CD4-positive, alpha-beta T cell (primary cell): Measurements from ENCODE around the gene WDR89. TPM values are rescaled to one million over a fixed set of nuclear protein-coding genes. Genes with fewer than 3 reads are reported as not detected.

Experiments used
- ATAC-seq: fragments of 200-7000 bp; cut with Tn5 transposase; one replicate; pipeline ENCODE4 v1.10.0; 2022; ENCODE audit warnings: mild to moderate bottlenecking; ENCODE audit not compliant: poor library complexity
- CTCF ChIA-PET: fragments of 350-600 bp; sonication (Branson Sonifier 250); formaldehyde crosslinking; loops from one replicate; lab custom pipeline; 2021; ENCODE audit warnings: antibody characterized with exemption, inconsistent platforms; lab: Charles Lee
- POLR2A ChIA-PET: fragments of 350-600 bp; sonication (Branson Sonifier 250); formaldehyde crosslinking; loops from one replicate; lab custom pipeline; 2021; ENCODE audit warnings: antibody characterized with exemption, inconsistent platforms; lab: Charles Lee
- DNase-seq, 14 experiments: peaks; one replicate each; pipeline ENCODE4 v3.0.0-alpha.2; 2013 to 2020; ENCODE audit warnings: mixed read lengths in 2 of 14
- H3K27ac ChIP-seq, 2 donors: one replicate each; pipeline versions ENCODE4 v1.5.1 to v1.7.0; 2013; ENCODE audit warnings: low read length in 2 of 2, low read depth in 1 of 2, mild to moderate bottlenecking in 1 of 2
- H3K27me3 ChIP-seq, 2 experiments: 1 replicate in 1 of 2; 2 replicates in 1 of 2; pipeline versions ENCODE4 v1.6.1 to v1.7.0; 2013; ENCODE audit warnings: low read length in 2 of 2, control low read depth in 1 of 2, mild to moderate bottlenecking in 1 of 2, moderate library complexity in 1 of 2; ENCODE audit not compliant: insufficient read depth in 2 of 2, control insufficient read depth in 1 of 2
- H3K36me3 ChIP-seq: one replicate; pipeline ENCODE4 v1.6.1; 2013; ENCODE audit warnings: low read length, control low read depth; ENCODE audit not compliant: insufficient read depth
- H3K4me1 ChIP-seq: one replicate; pipeline ENCODE4 v1.6.1; 2013; ENCODE audit warnings: low read length, control low read depth; ENCODE audit not compliant: insufficient read depth
- H3K4me3 ChIP-seq: one replicate; pipeline ENCODE4 v1.5.1; 2013; ENCODE audit warnings: mild to moderate bottlenecking, low read length, moderate library complexity
- H3K9me3 ChIP-seq, 2 experiments: 1 replicate in 1 of 2; 2 replicates in 1 of 2; pipeline versions ENCODE4 v1.6.1 to v1.7.0; 2013; ENCODE audit warnings: low read length in 2 of 2, mild to moderate bottlenecking in 2 of 2, control low read depth in 1 of 2, moderate library complexity in 1 of 2; ENCODE audit not compliant: control insufficient read depth in 1 of 2, insufficient read depth in 1 of 2
- H3K27ac Mint-ChIP-seq: one replicate; pipeline ENCODE4 v1.8.0; 2020; ENCODE audit warnings: mixed read lengths
- H3K27me3 Mint-ChIP-seq: one replicate; pipeline ENCODE4 v1.8.0; 2021; ENCODE audit warnings: mixed read lengths
- H3K36me3 Mint-ChIP-seq: one replicate; pipeline ENCODE4 v1.8.0; 2021; ENCODE audit warnings: low read depth, mixed read lengths
- H3K4me1 Mint-ChIP-seq: one replicate; pipeline ENCODE4 v1.8.0; 2021; ENCODE audit warnings: low read depth, mixed read lengths
- H3K4me3 Mint-ChIP-seq: one replicate; pipeline ENCODE4 v1.8.0; 2020; ENCODE audit warnings: mild to moderate bottlenecking, mixed read lengths
- H3K9me3 Mint-ChIP-seq: one replicate; pipeline ENCODE4 v1.8.0; 2020; ENCODE audit warnings: mixed read lengths
- CTCF ChIP-seq: fragments of 200-600 bp; IDR thresholded peaks from one replicate; pipeline ENCODE4 v1.8.0; 2022; ENCODE audit warnings: antibody characterized with exemption, mild to moderate bottlenecking
- intact Hi-C, 2 experiments: fragments of 100-400 bp; cut with DNase I in 1 of 2; cut with micrococcal nuclease in 1 of 2; formaldehyde crosslinking; loops; one replicate each; pipeline versions ENCODE4 v1.15.1 to v1.9.0; 2023 to 2025; cut with DNase I, micrococcal nuclease
- total RNA-seq, 174 experiments: library from RNA in 2 of 174; stranded (reverse) in 2 of 174; gene quantifications; one replicate each; pipeline ENCODE4 v1.2.3 and lab custom pipeline; 2021 to 2026

WDR89 gene
- total RNA-seq, 2 experiments from 2014 or later, result 12.4 to 13.4 TPM

GRCh38 chr14:63685401-63685800 lies 43.7 kb upstream of the WDR89 start:
- Histone ChIP-seq H3K4me3 (no peak overlapping the region), H3K36me3 (peaks cover 12% of the 10 kb centered on the region), H3K4me1 (no peaks in the 10 kb centered on the region), H3K27ac (no peak overlapping the region), H3K9me3 (no peaks in the 10 kb centered on the region), H3K27me3 (no peaks in the 10 kb centered on the region)
- no peaks in the 10 kb centered on the region for H3K27me3 Mint-ChIP-seq
- H3K4me3 Mint-ChIP-seq, result no peak overlapping the region
- peaks cover 6% of the 10 kb centered on the region for H3K4me1 Mint-ChIP-seq
- no peak overlapping the region for H3K27ac Mint-ChIP-seq
- DNase-seq (no peak), ATAC-seq (no peak)
- intact Hi-C loops, result loop anchor here in 1 of 2 experiments (5.0 kb wide), 1 partner anchor 33 kb away; no protein-coding TSS in a partner anchor
- TF ChIP-seq CTCF, result no peak
- peaks cover 38% of the 10 kb centered on the region for H3K36me3 Mint-ChIP-seq
- ChIA-PET CTCF (interaction anchor here (0.6 kb wide), 1 partner anchor 63 kb away, joined by 4 read pairs; no protein-coding TSS in a partner anchor), POLR2A (no interaction called here)
- no peaks in the 10 kb centered on the region for H3K9me3 Mint-ChIP-seq

- no peak overlapping the region for H3K4me3 Mint-ChIP-seq
- H3K36me3 Mint-ChIP-seq, result peaks cover 38% of the 10 kb centered on the region
- H3K27me3 Mint-ChIP-seq, result no peaks in the 10 kb centered on the region
- intact Hi-C loops, result no loop called here
- no peaks in the 10 kb centered on the region for H3K4me1 ChIP-seq
- H3K27me3 ChIP-seq, result no peaks in the 10 kb centered on the region
- no peak overlapping the region for H3K27ac Mint-ChIP-seq
- no peaks in the 10 kb centered on the region for H3K9me3 ChIP-seq
- H3K27ac ChIP-seq, result no peak overlapping the region
- H3K4me1 Mint-ChIP-seq, result peaks cover 6% of the 10 kb centered on the region
- no peaks in the 10 kb centered on the region for H3K9me3 Mint-ChIP-seq
- POLR2A ChIA-PET, result interaction anchor here (0.8 kb wide), 1 partner anchor 45 kb away, joined by 3 read pairs; the partner anchor contains the start of gene SGPP1
- CTCF ChIA-PET, result no interaction called here
- DNase-seq (no peak), ATAC-seq (no peak)
- H3K36me3 ChIP-seq, result peaks cover 12% of the 10 kb centered on the region
- TF ChIP-seq CTCF, result no peak
- no peak overlapping the region for H3K4me3 ChIP-seq
These were observed 41.3 kb upstream of the WDR89 start for GRCh38 chr14:63682727-63683593.

- no peaks in the 10 kb centered on the region for H3K27me3 ChIP-seq
- no peaks in the 10 kb centered on the region for H3K27me3 Mint-ChIP-seq
- intact Hi-C loops, result no loop called here
- CTCF ChIA-PET, result no interaction called here
- no peak overlapping the region for H3K27ac ChIP-seq
- ATAC-seq, result no peak
- TF ChIP-seq CTCF, result no peak
- no peak overlapping the region for H3K4me3 Mint-ChIP-seq
- H3K4me3 ChIP-seq, result no peak overlapping the region
- no peaks in the 10 kb centered on the region for H3K9me3 ChIP-seq
- DNase-seq, result no peak
- H3K36me3 ChIP-seq, result peaks cover 9% of the 10 kb centered on the region
- no peak overlapping the region for H3K27ac Mint-ChIP-seq
- no peaks in the 10 kb centered on the region for H3K4me1 ChIP-seq
- POLR2A ChIA-PET, result interaction anchor here (0.7 to 1.1 kb wide), 2 partner anchors 10 to 37 kb away, joined by 3 to 5 read pairs; partner anchors contain the start of gene WDR89
- H3K9me3 Mint-ChIP-seq, result no peaks in the 10 kb centered on the region
- H3K36me3 Mint-ChIP-seq, result peaks cover 23% of the 10 kb centered on the region
- H3K4me1 Mint-ChIP-seq, result no peaks in the 10 kb centered on the region
These were observed 36.9 kb upstream of the WDR89 start for GRCh38 chr14:63678536-63678935.
